GM12865 (cell line): ENCODE results near the gene TNIP2.
"Not testable (repeated sequence)": the region's sequence is repeated elsewhere in the genome, so short reads cannot be mapped to it uniquely, and the experiment has no call there.

Source experiments
- DNase-seq: peaks from one replicate; pipeline ENCODE4 v3.0.0; 2010; ENCODE audit warnings: low read depth
- H3K4me3 ChIP-seq: 2 replicates; pipeline ENCODE4 v1.5.1; 2011; ENCODE audit warnings: mild to moderate bottlenecking, low read depth, low read length, control low read depth
- TF ChIP-seq, protein P1 (sequence below): IDR thresholded peaks from 2 replicates; pipeline ENCODE4 v1.5.1; 2011; ENCODE audit warnings: low read length, control low read depth, low read depth, inconsistent platforms; ENCODE audit not compliant: insufficient read depth; ENCODE audit errors: missing control alignments

Gene TNIP2

DNA sequence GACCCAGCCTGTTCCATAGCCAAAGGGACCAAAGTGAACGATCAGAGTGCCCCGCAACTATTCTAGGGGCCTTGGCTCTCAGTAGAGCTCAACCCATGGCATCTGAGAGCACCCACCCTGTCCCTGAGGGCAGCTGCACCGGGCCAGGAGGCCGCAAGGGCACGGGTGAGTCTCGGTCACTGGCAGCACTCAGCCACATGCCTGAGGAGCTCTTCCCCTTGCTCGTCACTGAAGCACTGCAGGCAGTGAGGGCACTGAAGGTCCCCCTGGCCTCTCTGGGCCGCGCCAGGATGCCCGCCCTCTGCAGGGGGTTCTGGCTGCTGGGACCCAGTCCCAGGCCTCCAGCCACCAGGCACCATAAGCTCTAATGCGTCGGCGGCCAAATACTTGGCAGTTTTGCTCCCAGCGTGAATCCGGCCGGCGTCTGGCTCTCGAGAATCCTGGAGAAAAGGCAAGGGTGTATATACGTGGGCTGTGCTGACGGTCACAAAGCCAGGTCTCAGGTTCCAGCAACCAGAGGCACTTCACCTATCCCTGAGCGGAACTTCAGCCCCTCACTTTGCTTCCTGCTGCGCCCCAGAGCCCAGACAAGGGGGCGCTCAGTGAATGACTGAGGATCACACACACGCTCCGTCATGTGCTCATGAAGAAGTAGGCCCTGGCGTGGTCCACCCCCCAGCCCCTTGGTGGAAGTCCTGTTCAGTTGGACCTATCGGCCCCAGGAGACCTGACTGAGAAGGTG lies 13.9 kb downstream of the TNIP2 start:
- TF ChIP-seq, protein P1, sequence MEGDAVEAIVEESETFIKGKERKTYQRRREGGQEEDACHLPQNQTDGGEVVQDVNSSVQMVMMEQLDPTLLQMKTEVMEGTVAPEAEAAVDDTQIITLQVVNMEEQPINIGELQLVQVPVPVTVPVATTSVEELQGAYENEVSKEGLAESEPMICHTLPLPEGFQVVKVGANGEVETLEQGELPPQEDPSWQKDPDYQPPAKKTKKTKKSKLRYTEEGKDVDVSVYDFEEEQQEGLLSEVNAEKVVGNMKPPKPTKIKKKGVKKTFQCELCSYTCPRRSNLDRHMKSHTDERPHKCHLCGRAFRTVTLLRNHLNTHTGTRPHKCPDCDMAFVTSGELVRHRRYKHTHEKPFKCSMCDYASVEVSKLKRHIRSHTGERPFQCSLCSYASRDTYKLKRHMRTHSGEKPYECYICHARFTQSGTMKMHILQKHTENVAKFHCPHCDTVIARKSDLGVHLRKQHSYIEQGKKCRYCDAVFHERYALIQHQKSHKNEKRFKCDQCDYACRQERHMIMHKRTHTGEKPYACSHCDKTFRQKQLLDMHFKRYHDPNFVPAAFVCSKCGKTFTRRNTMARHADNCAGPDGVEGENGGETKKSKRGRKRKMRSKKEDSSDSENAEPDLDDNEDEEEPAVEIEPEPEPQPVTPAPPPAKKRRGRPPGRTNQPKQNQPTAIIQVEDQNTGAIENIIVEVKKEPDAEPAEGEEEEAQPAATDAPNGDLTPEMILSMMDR = no peak
- no peak overlapping the region for H3K4me3 ChIP-seq
- no peak for DNase-seq

DNA sequence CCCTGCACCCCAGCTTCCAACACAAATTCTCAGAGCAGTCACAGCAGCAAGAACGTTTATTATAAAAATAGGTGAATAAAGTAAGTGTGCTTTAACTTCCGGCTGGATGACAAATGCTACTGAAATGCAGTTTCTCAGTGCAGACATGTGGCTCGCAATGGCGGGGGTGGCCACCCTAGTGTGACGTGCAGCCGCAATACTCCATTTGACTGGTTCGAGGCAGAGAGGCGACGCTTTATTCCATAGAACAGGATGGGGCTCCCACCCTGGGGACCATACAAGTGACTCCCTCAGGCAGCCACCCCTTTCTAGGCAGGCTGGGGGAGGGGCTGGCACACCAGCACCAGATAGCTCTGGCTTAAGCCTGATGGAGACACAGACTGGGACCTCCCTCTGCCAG lies 14.5 kb downstream of the TNIP2 start:
- no peak overlapping the region for H3K4me3 ChIP-seq
- DNase-seq = no peak
- TF ChIP-seq, protein P1 = no peak

DNA sequence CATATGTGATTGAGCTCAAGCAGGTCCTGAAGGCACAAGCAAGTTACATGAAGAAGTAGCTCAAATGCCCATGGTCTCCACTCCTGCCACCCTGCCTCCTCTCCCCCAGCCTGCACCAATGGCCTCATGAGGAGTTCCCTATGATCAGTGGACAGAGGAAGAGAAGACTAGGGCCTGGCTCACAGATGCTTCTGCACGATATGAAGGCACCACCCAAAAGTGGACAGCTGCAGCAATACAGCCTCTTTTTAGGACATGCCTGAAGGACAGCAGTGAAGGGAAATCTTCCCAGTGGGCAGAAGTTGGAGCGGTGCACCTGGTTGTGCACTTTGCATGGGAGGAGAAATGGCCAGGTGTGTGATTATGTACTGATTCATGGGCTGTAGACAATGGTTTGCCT lies 17.8 kb downstream of the TNIP2 start:
- not testable (repeated sequence) for H3K4me3 ChIP-seq, DNase-seq

DNA sequence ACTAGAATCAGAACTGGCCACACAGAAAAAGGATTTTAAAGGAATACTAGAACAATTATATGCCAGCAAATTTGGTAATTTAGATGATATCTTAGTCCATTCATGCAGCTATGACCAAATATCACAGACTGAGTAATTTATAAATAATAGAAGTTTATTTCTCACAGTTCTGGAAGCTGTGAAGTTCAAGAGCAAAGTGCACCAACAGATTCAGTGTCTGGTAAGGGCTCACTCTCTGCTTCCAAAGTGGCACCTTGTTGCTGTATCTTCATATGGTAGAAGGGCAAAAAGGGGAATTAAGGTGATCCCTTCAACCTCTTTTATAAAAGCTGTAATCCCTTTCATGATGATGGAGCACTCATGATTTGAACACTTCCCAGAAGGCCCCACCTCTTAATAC lies 20.3 kb downstream of the TNIP2 start:
- no peak for DNase-seq
- TF ChIP-seq, protein P1 = no peak
- H3K4me3 ChIP-seq = no peak overlapping the region

DNA sequence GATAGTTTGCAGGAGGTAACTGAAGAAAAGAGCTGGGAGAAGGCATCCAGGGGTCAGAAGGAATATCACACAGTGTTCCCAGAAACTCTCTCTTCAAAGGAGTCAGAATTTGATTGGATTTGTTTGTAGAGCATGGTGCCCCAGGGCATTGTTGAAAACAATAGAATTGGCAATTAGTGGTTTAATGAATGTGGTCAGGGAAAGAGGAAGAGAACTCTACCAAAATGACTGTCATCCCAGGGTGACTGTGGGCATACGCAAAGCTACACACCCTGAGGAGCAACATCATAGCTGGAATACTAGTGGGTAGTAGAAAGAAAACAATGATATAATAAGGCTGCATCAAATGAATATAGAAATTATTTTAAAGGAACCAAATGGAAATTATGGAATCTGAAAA lies 21.5 kb downstream of the TNIP2 start:
- DNase-seq = no peak
- no peak overlapping the region for H3K4me3 ChIP-seq

DNA sequence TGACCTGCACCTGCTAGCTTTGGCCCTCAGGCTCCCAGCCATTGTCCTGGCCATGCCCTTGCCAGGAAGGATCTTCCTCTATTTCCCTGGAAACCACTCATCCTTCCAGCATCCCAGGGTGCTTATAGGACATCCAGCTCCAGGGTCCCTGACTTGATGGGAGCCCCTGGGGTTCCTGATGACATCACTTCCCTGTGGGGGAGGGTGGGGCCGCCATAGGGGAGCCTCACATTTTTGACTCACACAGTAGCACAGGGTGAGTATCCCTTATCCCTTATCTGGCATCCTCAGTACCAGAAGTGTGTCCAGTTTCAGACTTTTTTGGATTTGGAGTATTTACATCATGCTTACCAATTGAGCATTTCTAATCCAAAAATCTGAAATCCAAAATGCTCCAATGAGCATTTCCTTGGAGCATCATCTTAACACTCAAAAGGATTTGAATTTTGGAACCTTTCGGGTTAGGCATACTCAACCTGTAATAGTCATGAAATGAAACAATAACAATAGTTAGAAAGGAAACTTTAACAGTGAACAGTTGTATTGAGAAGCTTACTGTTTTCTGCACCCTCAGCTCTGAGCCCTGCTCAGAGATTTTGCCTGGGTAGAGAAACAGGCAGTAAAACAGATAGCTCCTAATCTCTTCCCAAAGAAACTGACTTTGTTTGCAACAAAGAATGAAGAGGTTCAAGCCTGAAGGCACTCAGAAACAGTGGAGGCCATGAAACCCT lies 22.1 kb downstream of the TNIP2 start:
- DNase-seq = no peak
- TF ChIP-seq, protein P1 = no peak

More for the DNA sequence above, 21.5 kb downstream of the TNIP2 start:
- TF ChIP-seq, protein P1 = no peak

DNA sequence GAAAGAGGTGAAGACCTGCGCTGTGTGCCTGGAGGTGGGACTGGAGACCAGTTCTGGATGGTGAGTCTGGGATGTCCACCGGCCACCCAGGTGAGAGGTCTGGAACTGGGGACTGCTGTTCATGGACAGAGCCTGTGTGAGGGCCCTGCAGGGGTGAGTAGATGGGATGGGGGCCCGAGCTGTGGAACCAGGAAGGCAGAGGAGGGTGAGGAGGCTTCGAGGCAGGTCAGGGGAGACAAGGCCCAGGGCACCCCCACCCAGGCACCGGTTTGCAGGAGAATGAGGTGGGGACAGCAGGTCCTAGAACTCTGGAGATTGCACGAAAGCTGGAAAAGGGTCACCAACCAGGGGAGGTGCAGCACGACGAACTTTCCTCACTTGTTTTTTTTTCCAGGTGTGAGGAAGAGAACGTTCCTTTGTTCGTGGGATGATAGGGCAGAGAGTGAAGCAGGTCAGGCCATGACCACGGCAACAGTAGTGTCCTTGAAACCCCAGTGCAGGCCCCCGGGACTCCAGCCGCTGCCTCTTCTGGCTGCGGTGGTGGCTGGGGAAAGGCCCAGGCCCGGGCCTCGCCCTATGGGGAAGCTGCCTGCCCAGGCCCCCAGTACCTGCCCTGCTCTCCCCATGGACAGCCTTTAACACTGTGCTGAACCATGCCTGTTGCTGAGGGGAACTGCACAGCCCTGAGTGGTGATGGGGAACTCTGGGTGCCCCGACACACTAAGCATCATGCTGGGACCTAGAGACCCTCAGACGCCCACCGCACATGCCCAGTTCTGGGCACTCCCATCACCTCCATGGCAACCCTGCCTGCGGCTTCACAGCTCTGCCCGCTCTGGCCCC lies 22.9 kb downstream of the TNIP2 start:
- DNase-seq = no peak
- TF ChIP-seq, protein P1 = no peak
- H3K4me3 ChIP-seq = no peak overlapping the region

More for the DNA sequence above, 22.1 kb downstream of the TNIP2 start:
- no peak overlapping the region for H3K4me3 ChIP-seq
